Suprapubic skin (tissue), 4 donors: ENCODE results near the gene COA5. TPM values are rescaled to one million over a fixed set of nuclear protein-coding genes. Genes with fewer than 3 reads are reported as not detected.

Experiments
- DNase-seq, 2 donors: peaks; one replicate each; pipeline ENCODE4 v3.0.0-alpha.2; 2019; ENCODE audit warnings: low spot score in 2 of 2
- H3K27ac ChIP-seq: fragments of 200-600 bp; sonication (generic); one replicate; pipeline ENCODE4 v1.5.1; 2019
- H3K27me3 ChIP-seq: fragments of 200-600 bp; sonication (generic); one replicate; pipeline ENCODE4 v1.5.1; 2019
- H3K36me3 ChIP-seq: fragments of 200-600 bp; sonication (generic); one replicate; pipeline ENCODE4 v1.5.1; 2019
- H3K4me1 ChIP-seq: fragments of 200-600 bp; sonication (generic); one replicate; pipeline ENCODE4 v1.5.1; 2019
- H3K4me3 ChIP-seq: fragments of 200-600 bp; sonication (generic); one replicate; pipeline ENCODE4 v1.5.1; 2019; ENCODE audit warnings: mild to moderate bottlenecking
- H3K9me3 ChIP-seq: fragments of 200-600 bp; sonication (generic); one replicate; pipeline ENCODE4 v1.5.1; 2019
- CTCF ChIP-seq, 2 donors: fragments of 200-600 bp in 1 of 2; fragments of 450-650 bp in 1 of 2; sonication (generic) in 1 of 2; IDR thresholded peaks; one replicate each; pipeline ENCODE4 v1.5.1; 2016 to 2019; ENCODE audit warnings: antibody characterized with exemption in 2 of 2, mild to moderate bottlenecking in 1 of 2, moderate library complexity in 1 of 2
- EP300 ChIP-seq: sonication (generic); formaldehyde crosslinking; IDR thresholded peaks from one replicate; pipeline ENCODE4 v1.6.1; 2017; ENCODE audit warnings: antibody characterized with exemption
- POLR2A ChIP-seq, 2 donors: fragments of 450-650 bp; IDR thresholded peaks; one replicate each; pipeline ENCODE4 v1.6.1; 2017; ENCODE audit warnings: antibody characterized with exemption in 2 of 2, mild to moderate bottlenecking in 2 of 2, moderate library complexity in 2 of 2
- POLR2AphosphoS5 ChIP-seq, 3 donors: sonication (generic); formaldehyde crosslinking; IDR thresholded peaks; one replicate each; pipeline ENCODE4 v1.6.1; 2017; ENCODE audit warnings: antibody characterized with exemption in 3 of 3
- WGBS: methylation state at CpG from one replicate; pipeline ENCODE4 v1.1.5; 2018; 5-methylcytosine and 5-hydroxymethylcytosine counted together
- total RNA-seq, 4 donors: library from RNA; depleted of rRNA; stranded (reverse); fragments of >200 nt; gene quantifications; one replicate each; pipeline ENCODE4 v1.1.0, GENCODE V29; 2016

COA5 gene
- total RNA-seq, 4 donors from 2014 or later: 22.9 to 42.7 (median 30.3) TPM

GRCh38 chr2:98572676-98573075, 35.6 kb downstream of the COA5 start:
- H3K9me3 ChIP-seq: no peaks in the 10 kb centered on the region
- no peaks in the 10 kb centered on the region for H3K4me1 ChIP-seq
- no peak for TF ChIP-seq EP300
- no peak for TF ChIP-seq CTCF (IDR thresholded peaks at IDR 0.05)
- no peak for TF ChIP-seq POLR2A (IDR thresholded peaks at IDR 0.05)
- no peak for TF ChIP-seq POLR2AphosphoS5 (IDR thresholded peaks at IDR 0.05)
- WGBS: 88% methylated on average over 15 of the region's 15 CpGs
- H3K36me3 ChIP-seq: peaks cover 89% of the 10 kb centered on the region
- peak in 1 of 2 donors; percentile 45 for DNase-seq
- H3K27ac ChIP-seq: no peak overlapping the region
- no peaks in the 10 kb centered on the region for H3K27me3 ChIP-seq
- no peak overlapping the region for H3K4me3 ChIP-seq

GRCh38 chr2:98572211-98572610, 36.1 kb downstream of the COA5 start:
- Histone ChIP-seq H3K9me3 (no peaks in the 10 kb centered on the region), H3K27me3 (no peaks in the 10 kb centered on the region), H3K27ac (no peak overlapping the region), H3K4me3 (no peak overlapping the region), H3K36me3 (peaks cover 89% of the 10 kb centered on the region), H3K4me1 (no peaks in the 10 kb centered on the region)
- 81% methylated on average over 4 of the region's 5 CpGs for WGBS
- TF ChIP-seq POLR2AphosphoS5 (IDR thresholded peaks at IDR 0.05) (no peak), POLR2A (IDR thresholded peaks at IDR 0.05) (no peak), CTCF (IDR thresholded peaks at IDR 0.05) (no peak)
- DNase-seq: no peak

- Histone ChIP-seq H3K4me3 (no peak overlapping the region), H3K27me3 (no peaks in the 10 kb centered on the region), H3K27ac (no peak overlapping the region), H3K4me1 (no peaks in the 10 kb centered on the region), H3K36me3 (peaks cover 89% of the 10 kb centered on the region), H3K9me3 (no peaks in the 10 kb centered on the region)
- 94% methylated on average over 9 of the region's 9 CpGs for WGBS
- no peak for TF ChIP-seq POLR2A (IDR thresholded peaks at IDR 0.05)
- no peak for DNase-seq
These were observed 36.5 kb downstream of the COA5 start for GRCh38 chr2:98571796-98572195.

- Histone ChIP-seq H3K27ac (no peak overlapping the region), H3K36me3 (peaks cover 89% of the 10 kb centered on the region), H3K4me3 (no peak overlapping the region), H3K4me1 (no peaks in the 10 kb centered on the region), H3K9me3 (no peaks in the 10 kb centered on the region), H3K27me3 (no peaks in the 10 kb centered on the region)
- TF ChIP-seq POLR2A (IDR thresholded peaks at IDR 0.05) (no peak), EP300 (no peak), CTCF (IDR thresholded peaks at IDR 0.05) (no peak), POLR2AphosphoS5 (IDR thresholded peaks at IDR 0.05) (no peak)
- WGBS: 91% methylated on average over 9 of the region's 13 CpGs
- peak in 1 of 2 donors; percentile 54 for DNase-seq
These were observed 37.1 kb downstream of the COA5 start for GRCh38 chr2:98571121-98571701.

- TF ChIP-seq EP300: no peak
- no peak for TF ChIP-seq POLR2AphosphoS5 (IDR thresholded peaks at IDR 0.05)
- no peak for TF ChIP-seq POLR2A (IDR thresholded peaks at IDR 0.05)
- TF ChIP-seq CTCF (IDR thresholded peaks at IDR 0.05): no peak
- Histone ChIP-seq H3K27ac (no peak overlapping the region), H3K4me1 (no peaks in the 10 kb centered on the region), H3K9me3 (no peaks in the 10 kb centered on the region), H3K36me3 (peaks cover 90% of the 10 kb centered on the region), H3K4me3 (no peak overlapping the region), H3K27me3 (no peaks in the 10 kb centered on the region)
- 94% methylated on average over 5 of the region's 5 CpGs for WGBS
- DNase-seq: no peak
These were observed 38.0 kb downstream of the COA5 start for GRCh38 chr2:98570356-98570755.

- H3K36me3 ChIP-seq: peaks cover 90% of the 10 kb centered on the region
- TF ChIP-seq POLR2AphosphoS5 (IDR thresholded peaks at IDR 0.05) (no peak), EP300 (no peak), POLR2A (IDR thresholded peaks at IDR 0.05) (no peak), CTCF (IDR thresholded peaks at IDR 0.05) (no peak)
These were observed 38.4 kb downstream of the COA5 start for GRCh38 chr2:98569915-98570314.

More at GRCh38 chr2:98569915-98570314, 38.4 kb downstream of the COA5 start:
- H3K27me3 ChIP-seq: no peaks in the 10 kb centered on the region
- no peaks in the 10 kb centered on the region for H3K9me3 ChIP-seq
- WGBS: 94% methylated on average over 13 of the region's 13 CpGs
- no peak overlapping the region for H3K4me3 ChIP-seq
- no peak overlapping the region for H3K27ac ChIP-seq
- H3K4me1 ChIP-seq: no peaks in the 10 kb centered on the region
- DNase-seq: no peak
